Measurements from ENCODE around the gene SLC1A3.

DNA sequence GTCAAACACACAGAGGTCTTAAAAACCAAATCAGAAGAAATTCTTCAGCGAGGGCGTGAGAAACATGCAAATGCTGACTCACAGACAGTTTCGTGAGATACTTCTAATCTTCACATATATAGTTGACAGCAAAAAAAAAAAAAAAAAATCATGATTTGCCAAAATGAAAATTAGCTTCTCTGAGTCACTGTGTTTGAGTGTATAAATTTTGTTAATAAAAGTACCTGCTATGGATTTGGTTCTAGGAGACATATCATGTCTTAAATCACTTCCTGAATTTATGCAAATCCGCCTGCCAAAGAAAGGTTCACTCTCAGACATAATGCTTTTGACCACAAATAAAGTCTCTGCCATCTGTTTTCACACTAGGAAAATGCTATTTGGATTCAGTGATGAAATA is 114.3 kb downstream of the SLC1A3 start:
- TF ChIP-seq, protein P1, sequence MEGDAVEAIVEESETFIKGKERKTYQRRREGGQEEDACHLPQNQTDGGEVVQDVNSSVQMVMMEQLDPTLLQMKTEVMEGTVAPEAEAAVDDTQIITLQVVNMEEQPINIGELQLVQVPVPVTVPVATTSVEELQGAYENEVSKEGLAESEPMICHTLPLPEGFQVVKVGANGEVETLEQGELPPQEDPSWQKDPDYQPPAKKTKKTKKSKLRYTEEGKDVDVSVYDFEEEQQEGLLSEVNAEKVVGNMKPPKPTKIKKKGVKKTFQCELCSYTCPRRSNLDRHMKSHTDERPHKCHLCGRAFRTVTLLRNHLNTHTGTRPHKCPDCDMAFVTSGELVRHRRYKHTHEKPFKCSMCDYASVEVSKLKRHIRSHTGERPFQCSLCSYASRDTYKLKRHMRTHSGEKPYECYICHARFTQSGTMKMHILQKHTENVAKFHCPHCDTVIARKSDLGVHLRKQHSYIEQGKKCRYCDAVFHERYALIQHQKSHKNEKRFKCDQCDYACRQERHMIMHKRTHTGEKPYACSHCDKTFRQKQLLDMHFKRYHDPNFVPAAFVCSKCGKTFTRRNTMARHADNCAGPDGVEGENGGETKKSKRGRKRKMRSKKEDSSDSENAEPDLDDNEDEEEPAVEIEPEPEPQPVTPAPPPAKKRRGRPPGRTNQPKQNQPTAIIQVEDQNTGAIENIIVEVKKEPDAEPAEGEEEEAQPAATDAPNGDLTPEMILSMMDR (IDR thresholded peaks at IDR 0.05; ENCODE audit: insufficient read depth, low read length), result no peak
- TF ChIP-seq, protein P2, sequence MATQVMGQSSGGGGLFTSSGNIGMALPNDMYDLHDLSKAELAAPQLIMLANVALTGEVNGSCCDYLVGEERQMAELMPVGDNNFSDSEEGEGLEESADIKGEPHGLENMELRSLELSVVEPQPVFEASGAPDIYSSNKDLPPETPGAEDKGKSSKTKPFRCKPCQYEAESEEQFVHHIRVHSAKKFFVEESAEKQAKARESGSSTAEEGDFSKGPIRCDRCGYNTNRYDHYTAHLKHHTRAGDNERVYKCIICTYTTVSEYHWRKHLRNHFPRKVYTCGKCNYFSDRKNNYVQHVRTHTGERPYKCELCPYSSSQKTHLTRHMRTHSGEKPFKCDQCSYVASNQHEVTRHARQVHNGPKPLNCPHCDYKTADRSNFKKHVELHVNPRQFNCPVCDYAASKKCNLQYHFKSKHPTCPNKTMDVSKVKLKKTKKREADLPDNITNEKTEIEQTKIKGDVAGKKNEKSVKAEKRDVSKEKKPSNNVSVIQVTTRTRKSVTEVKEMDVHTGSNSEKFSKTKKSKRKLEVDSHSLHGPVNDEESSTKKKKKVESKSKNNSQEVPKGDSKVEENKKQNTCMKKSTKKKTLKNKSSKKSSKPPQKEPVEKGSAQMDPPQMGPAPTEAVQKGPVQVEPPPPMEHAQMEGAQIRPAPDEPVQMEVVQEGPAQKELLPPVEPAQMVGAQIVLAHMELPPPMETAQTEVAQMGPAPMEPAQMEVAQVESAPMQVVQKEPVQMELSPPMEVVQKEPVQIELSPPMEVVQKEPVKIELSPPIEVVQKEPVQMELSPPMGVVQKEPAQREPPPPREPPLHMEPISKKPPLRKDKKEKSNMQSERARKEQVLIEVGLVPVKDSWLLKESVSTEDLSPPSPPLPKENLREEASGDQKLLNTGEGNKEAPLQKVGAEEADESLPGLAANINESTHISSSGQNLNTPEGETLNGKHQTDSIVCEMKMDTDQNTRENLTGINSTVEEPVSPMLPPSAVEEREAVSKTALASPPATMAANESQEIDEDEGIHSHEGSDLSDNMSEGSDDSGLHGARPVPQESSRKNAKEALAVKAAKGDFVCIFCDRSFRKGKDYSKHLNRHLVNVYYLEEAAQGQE (IDR thresholded peaks at IDR 0.05; ENCODE audit: insufficient replicate concordance, low read depth), result no peak
- no peak for TF ChIP-seq POLR2AphosphoS5 (IDR thresholded peaks at IDR 0.05; ENCODE audit: low read depth)
- no peak for TF ChIP-seq GABPA (IDR thresholded peaks at IDR 0.05; ENCODE audit: low read depth)
- no peak; the same call in 1 of the 2 replicates for TF ChIP-seq SPI1 (IDR thresholded peaks at IDR 0.05; ENCODE audit: borderline replicate concordance, low read depth)

Data from HL-60 (cell line).